GM19025 (cell line): ENCODE measurements around the gene PGLYRP2.
A peak's percentile ranks its signal among the peaks of the same experiment; 100 is the strongest.
"Not testable (repeated sequence)": the region's sequence is repeated elsewhere in the genome, so short reads cannot be mapped to it uniquely, and the experiment has no call there.

ENCODE experiments used
- ATAC-seq: cut with Tn5 transposase; IDR thresholded peaks from one replicate; pipeline ENCODE4 v1.9.1; 2021; ENCODE audit warnings: mild to moderate bottlenecking, low read depth, moderate library complexity; ENCODE audit not compliant: unreplicated experiment

PGLYRP2 gene

GRCh38 chr19:15495151-15495550, 15.8 kb upstream of the PGLYRP2 start:
- ATAC-seq = no peak

- ATAC-seq = no peak
Measured at GRCh38 chr19:15488489-15489226, 9.4 kb upstream of the PGLYRP2 start.

GRCh38 chr19:15487038-15487437, 7.7 kb upstream of the PGLYRP2 start:
- ATAC-seq = no peak

GRCh38 chr19:15485768-15486167, 6.5 kb upstream of the PGLYRP2 start:
- ATAC-seq = not testable (repeated sequence)

GRCh38 chr19:15480996-15481395, 1.7 kb upstream of the PGLYRP2 start:
- ATAC-seq = not testable (repeated sequence)

GRCh38 chr19:15476325-15476724, 3.0 kb downstream of the PGLYRP2 start:
- no peak for ATAC-seq

GRCh38 chr19:15475611-15476010, 3.7 kb downstream of the PGLYRP2 start:
- no peak for ATAC-seq

GRCh38 chr19:15475169-15475568, 4.1 kb downstream of the PGLYRP2 start:
- no peak for ATAC-seq

GRCh38 chr19:15473821-15474220, 5.5 kb downstream of the PGLYRP2 start:
- ATAC-seq = not testable (repeated sequence)

GRCh38 chr19:15471639-15472101, 7.6 kb downstream of the PGLYRP2 start:
- no peak for ATAC-seq

GRCh38 chr19:15469513-15470297, 9.6 kb downstream of the PGLYRP2 start:
- no peak for ATAC-seq

GRCh38 chr19:15468675-15469512, 10.4 kb downstream of the PGLYRP2 start:
- ATAC-seq = no peak

GRCh38 chr19:15467734-15468214, 11.5 kb downstream of the PGLYRP2 start:
- no peak for ATAC-seq

GRCh38 chr19:15466851-15467733, 12.2 kb downstream of the PGLYRP2 start:
- peak; percentile 51 for ATAC-seq

GRCh38 chr19:15464394-15465385, 14.6 kb downstream of the PGLYRP2 start, which contains the start of gene RASAL3:
Gene RASAL3, minus strand, starts transcription at chr19:15464544. Its CDS starts 186 bp downstream, at chr19:15464358.
- ATAC-seq = peak; percentile 40

GRCh38 chr19:15463861-15464371, 15.4 kb downstream of the PGLYRP2 start:
- no peak for ATAC-seq

- ATAC-seq = no peak
Measured at GRCh38 chr19:15461694-15462093, 17.6 kb downstream of the PGLYRP2 start.
